Psoas muscle (tissue), 8 donors: ENCODE measurements around the gene TRIM46. TPM values are rescaled to one million over a fixed set of nuclear protein-coding genes. Genes with fewer than 3 reads are reported as not detected.
"Not testable (repeated sequence)": the region's sequence is repeated elsewhere in the genome, so short reads cannot be mapped to it uniquely, and the experiment has no call there.

Experiments used
- ATAC-seq, 4 donors: fragments of 200-7000 bp; cut with Tn5 transposase; one replicate each; pipeline ENCODE4 v1.9.1; 2020; ENCODE audit warnings: moderate library complexity in 3 of 4, mild to moderate bottlenecking in 2 of 4
- DNase-seq, 2 donors: peaks; one replicate each; pipeline ENCODE4 v3.0.0-alpha.2; 2020
- H3K27ac ChIP-seq: fragments of 200-600 bp; one replicate; pipeline ENCODE4 v1.8.0; 2022
- H3K27me3 ChIP-seq, 3 donors: fragments of 200-600 bp in 1 of 3; one replicate each; pipeline versions ENCODE4 v1.6.1 to v1.8.0; 2013 to 2022; ENCODE audit warnings: low read length in 2 of 3, mild to moderate bottlenecking in 2 of 3, moderate library complexity in 1 of 3; ENCODE audit not compliant: insufficient read depth in 3 of 3
- H3K36me3 ChIP-seq, 2 donors: fragments of 200-600 bp in 1 of 2; one replicate each; pipeline versions ENCODE4 v1.6.1 to v1.8.0; 2013 to 2022; ENCODE audit warnings: low read depth in 1 of 2, mild to moderate bottlenecking in 1 of 2, moderate library complexity in 1 of 2; ENCODE audit not compliant: insufficient read depth in 1 of 2
- H3K4me1 ChIP-seq: fragments of 200-600 bp; one replicate; pipeline ENCODE4 v1.8.0; 2022
- H3K4me3 ChIP-seq: fragments of 200-600 bp; one replicate; pipeline ENCODE4 v1.8.0; 2022; ENCODE audit warnings: mild to moderate bottlenecking
- H3K9me3 ChIP-seq: fragments of 200-600 bp; one replicate; pipeline ENCODE4 v1.8.0; 2022
- WGBS, 3 donors: extraction: QIAGEN DNeasy Blood & Tissue Kit; methylation state at CpG; one replicate each; pipeline versions ENCODE4 v1.1.6 to v1.1.7; 2013; 5-methylcytosine and 5-hydroxymethylcytosine counted together
- intact Hi-C, 2 donors: fragments of 100-400 bp; cut with DNase I; formaldehyde crosslinking; loops; one replicate each; pipeline versions ENCODE4 v1.11.0 to v1.14.2; 2022
- polyA plus RNA-seq, 3 donors: library from polyadenylated mRNA; stranded (reverse); fragments of 200-250 nt; gene quantifications; one replicate each; pipeline ENCODE4 v1.2.3, GENCODE V29; 2013
- total RNA-seq, 4 donors: library from RNA; stranded (reverse); fragmentation: NEBNext Ultra II Directional in 2 of 4; extraction: Animal tissue kit (Norgen Biotek cat#: 25700) in 2 of 4; gene quantifications; one replicate each; pipeline versions ENCODE4 v1.2.1 to v1.2.4, GENCODE V29; 2021 to 2023
- TF ChIP-seq, protein P1 (sequence below): fragments of 200-600 bp; IDR thresholded peaks from one replicate; pipeline ENCODE4 v1.8.0; 2022; ENCODE audit warnings: antibody characterized with exemption
- donor health status: healthy with polysubstance abuse.
- donor health status: DM: no; HTN: no; CAD: no; lungs with moderate emphysema.
- donor health status: Bipolar disorder and iron deficiency.
- donor health status: healthy.
- donor health status: DM: yes; HTN: yes; CAD: no.
- donor health status: DM: no; HTN: no; CAD: no.
- donor health status: DM: no; HTN: no; CAD: no.
- donor health status: DM: yes; HTN: yes; CAD: no.

Gene TRIM46
- total and polyA plus RNA-seq, 7 donors: 0.03 to 0.16 (median 0.09) TPM; not detected in 3

- no peaks in the 10 kb centered on the region for H3K36me3 ChIP-seq
- H3K9me3 ChIP-seq: no peaks in the 10 kb centered on the region
- TF ChIP-seq, protein P1, sequence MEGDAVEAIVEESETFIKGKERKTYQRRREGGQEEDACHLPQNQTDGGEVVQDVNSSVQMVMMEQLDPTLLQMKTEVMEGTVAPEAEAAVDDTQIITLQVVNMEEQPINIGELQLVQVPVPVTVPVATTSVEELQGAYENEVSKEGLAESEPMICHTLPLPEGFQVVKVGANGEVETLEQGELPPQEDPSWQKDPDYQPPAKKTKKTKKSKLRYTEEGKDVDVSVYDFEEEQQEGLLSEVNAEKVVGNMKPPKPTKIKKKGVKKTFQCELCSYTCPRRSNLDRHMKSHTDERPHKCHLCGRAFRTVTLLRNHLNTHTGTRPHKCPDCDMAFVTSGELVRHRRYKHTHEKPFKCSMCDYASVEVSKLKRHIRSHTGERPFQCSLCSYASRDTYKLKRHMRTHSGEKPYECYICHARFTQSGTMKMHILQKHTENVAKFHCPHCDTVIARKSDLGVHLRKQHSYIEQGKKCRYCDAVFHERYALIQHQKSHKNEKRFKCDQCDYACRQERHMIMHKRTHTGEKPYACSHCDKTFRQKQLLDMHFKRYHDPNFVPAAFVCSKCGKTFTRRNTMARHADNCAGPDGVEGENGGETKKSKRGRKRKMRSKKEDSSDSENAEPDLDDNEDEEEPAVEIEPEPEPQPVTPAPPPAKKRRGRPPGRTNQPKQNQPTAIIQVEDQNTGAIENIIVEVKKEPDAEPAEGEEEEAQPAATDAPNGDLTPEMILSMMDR: no peak
- ATAC-seq (peak; percentile 59 to 75 (median 65)), DNase-seq (peak; percentile 56 to 77)
- no peaks in the 10 kb centered on the region for H3K4me1 ChIP-seq
- H3K4me3 ChIP-seq: peak overlapping the region; percentile 79
- H3K27me3 ChIP-seq: no peaks in the 10 kb centered on the region
- 0% methylated on average over 19 of the region's 19 CpGs for WGBS, 3 donors
- H3K27ac ChIP-seq: peak overlapping the region; percentile 84
- intact Hi-C loops: loop anchor here (1.0 to 5.0 kb wide), 2 partner anchors 21 to 50 kb away; no protein-coding TSS in a partner anchor
Observed at GRCh38 chr1:155226910-155227260, 53.2 kb downstream of the TRIM46 start.

DNA sequence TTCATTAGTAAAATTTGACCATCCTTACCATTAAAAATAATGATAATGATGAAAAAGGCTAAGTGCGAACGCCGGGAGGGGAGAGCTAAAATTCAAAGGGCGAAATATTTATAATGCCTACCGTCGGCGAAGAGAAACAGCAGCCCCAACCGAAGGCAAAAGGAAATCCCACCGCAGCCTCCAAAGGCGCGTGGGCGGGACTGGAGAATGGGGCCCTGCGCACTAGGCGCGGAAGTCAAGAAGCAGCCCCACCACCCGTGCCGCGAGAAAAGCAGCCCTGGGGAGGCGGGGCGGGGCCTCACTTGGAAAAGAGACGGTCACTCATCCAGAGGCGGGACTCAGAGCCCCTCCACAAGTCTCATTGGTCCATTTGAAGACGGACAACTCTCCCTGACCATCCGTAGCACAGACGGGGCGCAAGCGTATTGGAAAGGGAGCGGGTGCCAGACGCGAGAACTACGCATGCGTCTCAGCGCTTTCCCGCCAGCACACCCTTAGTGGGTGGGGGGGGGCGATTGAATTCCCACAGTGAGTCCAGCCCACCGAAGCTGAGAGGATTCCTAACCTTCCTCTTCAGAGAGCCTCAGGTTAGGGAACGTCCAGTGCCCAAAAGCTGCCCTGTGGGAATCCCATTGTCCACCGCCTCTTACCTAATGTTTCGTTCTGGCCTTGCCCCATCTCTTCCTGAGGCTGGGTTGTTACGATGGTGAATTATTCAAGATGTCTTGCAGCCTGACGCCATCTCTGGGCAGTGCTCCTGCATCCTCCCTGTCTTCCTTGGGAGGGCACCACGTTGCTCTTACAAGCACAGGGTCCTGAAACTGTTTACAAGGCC is 53.8 kb downstream of the TRIM46 start:
- peak overlapping the region; percentile 79 for H3K4me3 ChIP-seq
- H3K27me3 ChIP-seq: no peaks in the 10 kb centered on the region
- no peaks in the 10 kb centered on the region for H3K4me1 ChIP-seq
- H3K36me3 ChIP-seq: no peaks in the 10 kb centered on the region
- whole genome bisulfite sequencing, 3 donors: 1 to 2% (median 1%) methylated on average over 42 of the region's 42 CpGs
- intact Hi-C loops: loop anchor here (1.0 to 5.0 kb wide), 2 partner anchors 21 to 50 kb away; no protein-coding TSS in a partner anchor
- ATAC-seq (peak; percentile 98 to 99 (median 98)), DNase-seq (peak; percentile 98)
- TF ChIP-seq, protein P1: no peak
- H3K9me3 ChIP-seq: no peaks in the 10 kb centered on the region
- peak overlapping the region; percentile 84 for H3K27ac ChIP-seq

GRCh38 chr1:155228096-155228427 is 54.4 kb downstream of the TRIM46 start:
- DNase-seq (no peak), ATAC-seq (peak; percentile 1 to 16 (median 6))
- Histone ChIP-seq H3K27me3 (no peaks in the 10 kb centered on the region), H3K4me3 (peak overlapping the region; percentile 79), H3K36me3 (no peaks in the 10 kb centered on the region), H3K9me3 (no peaks in the 10 kb centered on the region), H3K27ac (peak overlapping the region; percentile 84), H3K4me1 (no peaks in the 10 kb centered on the region)
- 45 to 58% (median 47%) methylated on average over 9 of the region's 9 CpGs for WGBS, 3 donors
- TF ChIP-seq, protein P1: no peak
- intact Hi-C loops: loop anchor here (5.0 kb wide), 1 partner anchor 51 kb away; no protein-coding TSS in a partner anchor

- H3K27ac ChIP-seq, DNase-seq, H3K9me3 ChIP-seq, ATAC-seq, H3K4me1 ChIP-seq, H3K27me3 ChIP-seq, H3K4me3 ChIP-seq, intact Hi-C loops, H3K36me3 ChIP-seq: not testable (repeated sequence)
- WGBS, 3 donors: 68 to 71% (median 69%) methylated on average over 3 of the region's 3 CpGs
Observed at GRCh38 chr1:155231302-155231701, 57.7 kb downstream of the TRIM46 start.

GRCh38 chr1:155232001-155232978 is 58.6 kb downstream of the TRIM46 start:
- ATAC-seq, H3K9me3 ChIP-seq, H3K27me3 ChIP-seq, H3K4me3 ChIP-seq, intact Hi-C loops, H3K4me1 ChIP-seq, DNase-seq: not testable (repeated sequence)
- Histone ChIP-seq H3K36me3 (peaks cover 3 to 18% of the 10 kb centered on the region in 2 donors), H3K27ac (peak overlapping the region; percentile 1)
- 45 to 54% (median 49%) methylated on average over 12 to 13 of the region's 13 CpGs for WGBS, 3 donors

DNA sequence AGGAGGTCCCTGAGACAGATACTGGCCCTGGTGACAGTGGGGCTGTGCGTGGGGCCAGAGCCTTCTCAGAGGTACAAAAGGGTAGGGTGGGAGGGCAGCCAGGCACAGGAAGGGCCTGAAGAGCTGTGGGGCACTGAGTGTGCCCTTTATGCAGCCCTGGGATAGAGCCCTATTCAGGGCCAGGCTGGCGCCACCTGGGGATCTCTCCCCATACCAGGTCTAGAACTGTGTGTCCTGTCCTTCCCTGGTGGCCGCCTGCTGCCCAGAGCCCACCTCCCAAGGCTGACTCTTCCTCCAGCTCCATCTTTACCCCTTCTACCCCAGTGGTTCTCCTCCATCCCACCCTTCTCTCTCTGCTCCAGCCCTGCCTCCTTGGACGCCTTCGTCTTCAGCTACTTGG is 59.9 kb downstream of the TRIM46 start:
- H3K27me3 ChIP-seq, H3K4me3 ChIP-seq, H3K9me3 ChIP-seq, H3K4me1 ChIP-seq, DNase-seq, H3K27ac ChIP-seq, intact Hi-C loops, ATAC-seq: not testable (repeated sequence)
- H3K36me3 ChIP-seq: peaks cover 3 to 24% of the 10 kb centered on the region in 2 donors
- WGBS, 3 donors: 86 to 100% (median 87%) methylated on average over 1 of the region's 5 CpGs
